SU-DHL-6 (cell line): ENCODE results near the gene FAXDC2.

Experiments used
- H2AFZ ChIP-seq: fragments of 200-600 bp; sonication (generic); 2 replicates; pipeline ENCODE4 v1.6.1; 2014; ENCODE audit warnings: low read depth, mild to moderate bottlenecking, moderate library complexity, mixed read lengths, antibody characterized with exemption, low read length; ENCODE audit not compliant: severe bottlenecking
- H3F3A ChIP-seq: fragments of 200-600 bp; shearing (Covaris generic); 2 replicates; pipeline ENCODE4 v1.6.0; 2016; ENCODE audit warnings: antibody characterized with exemption, mild to moderate bottlenecking; ENCODE audit not compliant: insufficient read depth
- H3K27ac ChIP-seq: fragments of 200-600 bp; sonication (generic); 2 replicates; pipeline ENCODE4 v1.5.1; 2016; ENCODE audit warnings: low read depth, mild to moderate bottlenecking, low read length, moderate library complexity, mixed read lengths
- H3K27me3 ChIP-seq: fragments of 200-600 bp; sonication (generic), shearing (Covaris generic); 2 replicates; pipeline ENCODE4 v1.6.0; 2014; ENCODE audit warnings: mild to moderate bottlenecking, low read length
- H3K36me3 ChIP-seq: fragments of 200-600 bp; sonication (generic); 2 replicates; pipeline ENCODE4 v1.6.1; 2014; ENCODE audit warnings: mild to moderate bottlenecking, low read length, mixed read lengths
- H3K4me2 ChIP-seq: fragments of 300-600, 200-600 bp; shearing (Covaris generic), sonication (generic); 2 replicates; pipeline ENCODE4 v1.6.0; 2014; ENCODE audit warnings: low read length, low read depth, mild to moderate bottlenecking; ENCODE audit not compliant: poor library complexity, severe bottlenecking
- H3K4me3 ChIP-seq: fragments of 200-600 bp; sonication (generic); 2 replicates; pipeline ENCODE4 v1.5.1; 2014; ENCODE audit warnings: antibody characterized with exemption, low read length, mild to moderate bottlenecking, mixed read lengths; ENCODE audit not compliant: insufficient read depth, poor library complexity, severe bottlenecking
- H3K79me2 ChIP-seq: fragments of 200-600 bp; sonication (generic); 2 replicates; pipeline ENCODE4 v1.6.1; 2014; ENCODE audit warnings: mild to moderate bottlenecking, low read length, moderate library complexity; ENCODE audit not compliant: insufficient read depth
- H3K9ac ChIP-seq: fragments of 200-600 bp; sonication (generic); 2 replicates; pipeline ENCODE4 v1.7.0; 2014; ENCODE audit warnings: mild to moderate bottlenecking, low read length
- H3K9me2 ChIP-seq: fragments of 200-600 bp; sonication (generic); replicated peaks from 2 replicates; pipeline ENCODE4 v1.6.1; 2014; ENCODE audit warnings: low read length; ENCODE audit not compliant: insufficient read depth
- H3K9me3 ChIP-seq: fragments of 200-600 bp; sonication (generic); 2 replicates; pipeline ENCODE4 v1.6.1; 2014; ENCODE audit warnings: low read length, mixed read lengths; ENCODE audit not compliant: insufficient read depth
- H4K20me1 ChIP-seq: fragments of 200-600 bp; sonication (generic); 2 replicates; pipeline ENCODE4 v1.6.1; 2014; ENCODE audit warnings: low read depth, mild to moderate bottlenecking, antibody characterized with exemption, low read length, moderate library complexity, mixed read lengths
- CTCF ChIP-seq: fragments of 200-600 bp; sonication (generic); IDR thresholded peaks from one replicate; pipeline ENCODE4 v1.5.1; 2017; ENCODE audit warnings: antibody characterized with exemption, mild to moderate bottlenecking, low read length, moderate library complexity; ENCODE audit not compliant: insufficient read depth, poor library complexity, severe bottlenecking
- EZH2phosphoT487 ChIP-seq: fragments of 200-600 bp; sonication (generic), shearing (Covaris generic); conservative IDR thresholded peaks from 2 replicates; pipeline ENCODE4 v1.6.1; 2018; ENCODE audit warnings: mild to moderate bottlenecking, antibody characterized with exemption, low read length, moderate library complexity, mixed read lengths

FAXDC2 gene

GRCh38 chr5:154850255-154851062 is at the start of gene FAXDC2:
TSS of gene FAXDC2 (minus strand) at chr5:154850603. CDS start at chr5:154838178, 12,425 bp downstream.
- no peaks in the 10 kb centered on the region for H4K20me1 ChIP-seq
- H2AFZ ChIP-seq = no peak within 1 kb of the TSS
- H3K9me3 ChIP-seq = no peaks in the 10 kb centered on the region
- H3K27ac ChIP-seq = no peak within 1 kb of the TSS
- no peaks in the 10 kb centered on the region for H3K79me2 ChIP-seq
- no peaks in the 10 kb centered on the region for H3K9me2 ChIP-seq
- no peak within 1 kb of the TSS for H3K9ac ChIP-seq
- TF ChIP-seq EZH2phosphoT487 (no peak), CTCF (no peak)
- no peaks in the 10 kb centered on the region for H3F3A ChIP-seq
- H3K36me3 ChIP-seq = no peaks in the 10 kb centered on the region
- H3K27me3 ChIP-seq = no peaks in the 10 kb centered on the region
- no peak within 1 kb of the TSS for H3K4me2 ChIP-seq
- no peak within 1 kb of the TSS for H3K4me3 ChIP-seq

GRCh38 chr5:154900066-154900465 is 49.7 kb upstream of the FAXDC2 start:
- TF ChIP-seq EZH2phosphoT487 (no peak), CTCF (no peak)
- Histone ChIP-seq H4K20me1 (no peaks in the 10 kb centered on the region), H3K4me3 (no peak overlapping the region), H3K27ac (no peak overlapping the region), H3K27me3 (no peaks in the 10 kb centered on the region), H2AFZ (no peak overlapping the region), H3K9me3 (no peaks in the 10 kb centered on the region), H3K36me3 (peaks cover 43% of the 10 kb centered on the region), H3K9me2 (no peaks in the 10 kb centered on the region), H3F3A (no peaks in the 10 kb centered on the region), H3K79me2 (no peaks in the 10 kb centered on the region), H3K9ac (no peak overlapping the region), H3K4me2 (no peak overlapping the region)

GRCh38 chr5:154899151-154899816 is 48.9 kb upstream of the FAXDC2 start:
- peaks cover 41% of the 10 kb centered on the region for H3K36me3 ChIP-seq

More at GRCh38 chr5:154899151-154899816, 48.9 kb upstream of the FAXDC2 start:
- Histone ChIP-seq H3K9ac (no peak overlapping the region), H3K9me2 (no peaks in the 10 kb centered on the region), H3K27ac (no peak overlapping the region), H3K79me2 (no peaks in the 10 kb centered on the region), H2AFZ (no peak overlapping the region), H3K4me3 (no peak overlapping the region), H3K27me3 (no peaks in the 10 kb centered on the region), H4K20me1 (no peaks in the 10 kb centered on the region), H3F3A (no peaks in the 10 kb centered on the region), H3K9me3 (no peaks in the 10 kb centered on the region), H3K4me2 (no peak overlapping the region)
- TF ChIP-seq CTCF (no peak), EZH2phosphoT487 (no peak)
